Measurements from ENCODE around the gene CCR3.
A peak's percentile ranks its signal among the peaks of the same experiment; 100 is the strongest.
"Not testable (repeated sequence)": the region's sequence is repeated elsewhere in the genome, so short reads cannot be mapped to it uniquely, and the experiment has no call there.

Gene CCR3

GRCh38 chr3:46200790-46201189 is 41.5 kb upstream of the CCR3 start:
- H3K4me3 ChIP-seq (ENCODE audit: low read depth, low read length) = no peak overlapping the region

DNA sequence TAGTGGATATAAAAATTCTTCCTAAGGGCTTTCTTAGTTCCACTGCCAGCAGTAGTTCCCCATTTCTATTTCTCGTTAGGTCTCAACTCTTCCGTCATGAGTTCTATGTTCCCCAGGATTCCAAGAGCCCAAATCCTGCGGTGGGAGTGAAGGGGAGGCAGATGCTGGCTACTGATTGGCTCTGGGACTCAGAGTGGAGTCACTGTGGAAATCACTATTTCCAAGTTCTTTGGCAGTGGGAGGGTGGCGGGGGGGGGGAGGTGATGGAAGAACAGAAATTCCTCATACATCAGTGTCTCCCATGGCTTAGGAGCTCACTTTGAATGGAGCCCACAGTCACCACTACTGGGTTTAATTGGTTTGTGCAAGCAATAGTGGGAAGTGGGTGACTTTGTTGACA is 39.7 kb upstream of the CCR3 start:
- TF ChIP-seq, protein P1, sequence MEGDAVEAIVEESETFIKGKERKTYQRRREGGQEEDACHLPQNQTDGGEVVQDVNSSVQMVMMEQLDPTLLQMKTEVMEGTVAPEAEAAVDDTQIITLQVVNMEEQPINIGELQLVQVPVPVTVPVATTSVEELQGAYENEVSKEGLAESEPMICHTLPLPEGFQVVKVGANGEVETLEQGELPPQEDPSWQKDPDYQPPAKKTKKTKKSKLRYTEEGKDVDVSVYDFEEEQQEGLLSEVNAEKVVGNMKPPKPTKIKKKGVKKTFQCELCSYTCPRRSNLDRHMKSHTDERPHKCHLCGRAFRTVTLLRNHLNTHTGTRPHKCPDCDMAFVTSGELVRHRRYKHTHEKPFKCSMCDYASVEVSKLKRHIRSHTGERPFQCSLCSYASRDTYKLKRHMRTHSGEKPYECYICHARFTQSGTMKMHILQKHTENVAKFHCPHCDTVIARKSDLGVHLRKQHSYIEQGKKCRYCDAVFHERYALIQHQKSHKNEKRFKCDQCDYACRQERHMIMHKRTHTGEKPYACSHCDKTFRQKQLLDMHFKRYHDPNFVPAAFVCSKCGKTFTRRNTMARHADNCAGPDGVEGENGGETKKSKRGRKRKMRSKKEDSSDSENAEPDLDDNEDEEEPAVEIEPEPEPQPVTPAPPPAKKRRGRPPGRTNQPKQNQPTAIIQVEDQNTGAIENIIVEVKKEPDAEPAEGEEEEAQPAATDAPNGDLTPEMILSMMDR (IDR thresholded peaks at IDR 0.05; ENCODE audit: insufficient read depth, low read depth, low read length, missing control alignments) = no peak
- no peak overlapping the region for H3K4me3 ChIP-seq (ENCODE audit: low read depth, low read length)
- no peak for DNase-seq (ENCODE audit: low read depth)

More at GRCh38 chr3:46200790-46201189, 41.5 kb upstream of the CCR3 start:
- DNase-seq (ENCODE audit: low read depth) = no peak
- TF ChIP-seq, protein P1 (IDR thresholded peaks at IDR 0.05; ENCODE audit: insufficient read depth, low read depth, low read length, missing control alignments) = no peak

- H3K4me3 ChIP-seq (ENCODE audit: low read depth, low read length) = no peak overlapping the region
- TF ChIP-seq, protein P1 (IDR thresholded peaks at IDR 0.05; ENCODE audit: insufficient read depth, low read depth, low read length, missing control alignments) = no peak
- DNase-seq (ENCODE audit: low read depth) = no peak
These were observed 38.6 kb upstream of the CCR3 start for GRCh38 chr3:46203681-46204080.

DNA sequence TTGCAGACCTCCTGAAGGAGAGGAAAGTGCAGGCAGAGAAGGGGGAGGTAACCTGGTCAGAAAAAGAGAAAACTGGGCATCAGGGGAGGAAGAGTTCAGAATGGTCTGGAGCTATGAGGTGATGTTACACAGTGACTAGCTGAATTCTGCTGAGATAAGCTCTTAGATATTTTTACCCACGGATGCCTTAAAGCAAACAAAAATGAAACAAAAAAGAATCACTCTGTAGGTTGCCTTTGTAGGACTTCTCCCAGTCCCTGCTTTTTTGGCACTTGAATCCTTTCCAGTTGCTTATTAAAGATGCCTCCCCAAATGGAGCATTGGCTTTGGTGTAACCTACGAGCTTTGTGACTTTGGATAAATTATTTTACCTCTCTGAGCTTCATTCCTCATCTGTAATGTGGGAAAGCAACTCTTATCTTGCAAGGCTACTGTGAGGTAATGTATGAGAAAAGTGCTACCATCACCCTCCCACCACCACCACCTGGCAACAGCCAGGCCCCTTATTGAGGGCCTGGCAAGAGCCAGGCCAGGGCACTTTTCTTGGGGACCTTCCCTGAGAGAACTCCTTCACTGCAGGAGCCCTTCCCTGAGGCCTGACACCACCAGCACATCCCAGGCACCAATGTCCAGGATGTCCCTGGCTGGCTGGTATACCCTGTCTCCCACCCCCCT is 36.8 kb upstream of the CCR3 start:
- TF ChIP-seq, protein P1 (IDR thresholded peaks at IDR 0.05; ENCODE audit: insufficient read depth, low read depth, low read length, missing control alignments) = no peak
- no peak for DNase-seq (ENCODE audit: low read depth)
- H3K4me3 ChIP-seq (ENCODE audit: low read depth, low read length) = no peak overlapping the region

- TF ChIP-seq, protein P1 (IDR thresholded peaks at IDR 0.05; ENCODE audit: insufficient read depth, low read depth, low read length, missing control alignments) = no peak
- no peak overlapping the region for H3K4me3 ChIP-seq (ENCODE audit: low read depth, low read length)
- no peak for DNase-seq (ENCODE audit: low read depth)
These were observed 35.8 kb upstream of the CCR3 start for GRCh38 chr3:46206282-46207015.

DNA sequence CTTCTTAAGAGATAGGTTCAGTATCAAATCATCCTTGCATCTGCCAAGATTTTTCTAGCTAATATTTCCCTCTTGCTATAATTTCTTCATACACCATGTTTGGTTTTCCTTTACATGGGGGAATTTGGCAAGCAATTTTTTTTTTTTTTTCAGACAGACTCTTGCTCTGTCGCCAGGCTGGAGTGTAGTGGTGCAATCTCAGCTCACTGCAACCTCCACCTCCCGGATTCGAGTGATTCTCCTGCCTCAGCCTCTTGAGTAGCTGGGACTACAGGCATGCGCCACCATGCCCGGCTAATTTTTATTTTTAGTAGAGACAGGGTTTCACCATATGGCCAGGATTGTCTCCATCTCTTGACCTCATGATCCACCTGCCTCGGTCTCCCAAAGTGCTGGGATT is 34.7 kb upstream of the CCR3 start:
- not testable (repeated sequence) for DNase-seq (ENCODE audit: low read depth); H3K4me3 ChIP-seq (ENCODE audit: low read depth, low read length)

- peak; percentile 84 for DNase-seq (ENCODE audit: low read depth)
- TF ChIP-seq, protein P1 (IDR thresholded peaks at IDR 0.05; ENCODE audit: insufficient read depth, low read depth, low read length, missing control alignments) = peak; percentile 64
- no peak within 1 kb of the TSS for H3K4me3 ChIP-seq (ENCODE audit: low read depth, low read length)
These were observed 34.0 kb upstream of the CCR3 start, which contains the start of gene CCR1 for GRCh38 chr3:46208167-46208704. Gene CCR1, minus strand, starts transcription at chr3:46208313. Its CDS starts 4,000 bp downstream, at chr3:46204313.

Measured in GM12865 (cell line).